H9 (cell line): Measurements from ENCODE around the gene PLD5. TPM values are rescaled to one million over a fixed set of nuclear protein-coding genes. Genes with fewer than 3 reads are reported as not detected.

Experiments used
- DNase-seq: peaks from one replicate; pipeline ENCODE4 v3.0.0-alpha.2; 2017
- H2AFZ ChIP-seq: one replicate; pipeline ENCODE4 v1.6.1; 2013; ENCODE audit warnings: mild to moderate bottlenecking, low read length, control low read depth, moderate library complexity
- H2AK5ac ChIP-seq: 2 replicates; pipeline ENCODE4 v1.6.1; 2013; ENCODE audit warnings: low read length, control low read depth, mixed read lengths; ENCODE audit not compliant: insufficient read length
- H2BK120ac ChIP-seq: one replicate; pipeline ENCODE4 v1.6.1; 2013; ENCODE audit warnings: low read depth, mild to moderate bottlenecking, low read length, control low read depth, inconsistent platforms; ENCODE audit not compliant: poor library complexity, severe bottlenecking
- H2BK12ac ChIP-seq: 2 replicates; pipeline ENCODE4 v1.6.1; 2013; ENCODE audit warnings: low read length, control low read depth, mixed read lengths, low read depth; ENCODE audit not compliant: insufficient read length
- H2BK15ac ChIP-seq: 2 replicates; pipeline ENCODE4 v1.6.1; 2013; ENCODE audit warnings: low read depth, low read length, control low read depth
- H2BK20ac ChIP-seq: one replicate; pipeline ENCODE4 v1.6.1; 2013; ENCODE audit warnings: low read depth, mild to moderate bottlenecking, low read length, control low read depth, inconsistent platforms; ENCODE audit not compliant: poor library complexity, severe bottlenecking
- H2BK5ac ChIP-seq: 2 replicates; pipeline ENCODE4 v1.6.1; 2013; ENCODE audit warnings: low read length, control low read depth, mixed read lengths; ENCODE audit not compliant: insufficient read length
- H3K14ac ChIP-seq: 2 replicates; pipeline ENCODE4 v1.6.1; 2013; ENCODE audit warnings: low read length, control low read depth; ENCODE audit not compliant: insufficient read depth
- H3K18ac ChIP-seq: 2 replicates; pipeline ENCODE4 v1.6.1; 2013; ENCODE audit warnings: low read depth, mild to moderate bottlenecking, mixed read lengths, low read length, control low read depth; ENCODE audit not compliant: insufficient read length
- H3K23ac ChIP-seq: 2 replicates; pipeline ENCODE4 v1.6.1; 2013; ENCODE audit warnings: low read length, control low read depth, mixed read lengths, low read depth; ENCODE audit not compliant: insufficient read length
- H3K23me2 ChIP-seq: 2 replicates; pipeline ENCODE4 v1.6.1; 2013; ENCODE audit warnings: low read depth, mild to moderate bottlenecking, mixed read lengths, low read length, control low read depth; ENCODE audit not compliant: insufficient read length, poor library complexity, severe bottlenecking
- H3K27ac ChIP-seq: 2 replicates; pipeline ENCODE4 v1.5.1; 2013; ENCODE audit warnings: low read length, control low read depth, mixed read lengths, low read depth; ENCODE audit not compliant: insufficient read length
- H3K27me3 ChIP-seq: 2 replicates; pipeline ENCODE4 v1.6.1; 2013; ENCODE audit warnings: low read length, control low read depth, inconsistent platforms; ENCODE audit not compliant: insufficient read depth
- H3K4ac ChIP-seq: 2 replicates; pipeline ENCODE4 v1.6.1; 2013; ENCODE audit warnings: low read depth, mild to moderate bottlenecking, control low read depth, inconsistent platforms, low read length, moderate library complexity
- H3K4me1 ChIP-seq: 2 replicates; pipeline ENCODE4 v1.6.1; 2013; ENCODE audit warnings: low read length, control low read depth, inconsistent platforms; ENCODE audit not compliant: insufficient read depth
- H3K4me2 ChIP-seq: 2 replicates; pipeline ENCODE4 v1.6.1; 2013; ENCODE audit warnings: low read length, control low read depth, mixed read lengths; ENCODE audit not compliant: insufficient read length, insufficient read depth
- H3K56ac ChIP-seq: 2 replicates; pipeline ENCODE4 v1.6.1; 2013; ENCODE audit warnings: low read depth, mild to moderate bottlenecking, mixed read lengths, low read length, control low read depth; ENCODE audit not compliant: insufficient read length
- H3K79me1 ChIP-seq: 2 replicates; pipeline ENCODE4 v1.6.1; 2013; ENCODE audit warnings: low read depth, mild to moderate bottlenecking, moderate library complexity, low read length, control low read depth, inconsistent platforms; ENCODE audit not compliant: insufficient read depth, poor library complexity, severe bottlenecking
- H3K79me2 ChIP-seq: 2 replicates; pipeline ENCODE4 v1.6.1; 2013; ENCODE audit warnings: low read length, control low read depth, inconsistent platforms; ENCODE audit not compliant: insufficient read depth
- H3K9ac ChIP-seq: 2 replicates; pipeline ENCODE4 v1.6.1; 2013; ENCODE audit warnings: low read length, control low read depth, mixed read lengths; ENCODE audit not compliant: insufficient read length; ENCODE audit errors: extremely low read depth
- H3K9me3 ChIP-seq: one replicate; pipeline ENCODE4 v1.6.1; 2013; ENCODE audit warnings: low read depth, low read length, inconsistent platforms; ENCODE audit not compliant: control insufficient read depth
- H3T11ph ChIP-seq: one replicate; pipeline ENCODE4 v1.6.1; 2013; ENCODE audit warnings: mild to moderate bottlenecking, low read length, control low read depth, inconsistent platforms
- H4K20me1 ChIP-seq: one replicate; pipeline ENCODE4 v1.6.1; 2013; ENCODE audit not compliant: control insufficient read depth, insufficient read length, insufficient read depth
- H4K5ac ChIP-seq: 2 replicates; pipeline ENCODE4 v1.6.1; 2013; ENCODE audit warnings: low read depth, mild to moderate bottlenecking, mixed read lengths, low read length, control low read depth; ENCODE audit not compliant: insufficient read length
- H4K8ac ChIP-seq: replicated peaks from 2 replicates; pipeline ENCODE4 v1.6.1; 2013; ENCODE audit warnings: low read length, control low read depth, mixed read lengths, low read depth; ENCODE audit not compliant: insufficient read length
- H4K91ac ChIP-seq: 2 replicates; pipeline ENCODE4 v1.6.1; 2013; ENCODE audit warnings: low read depth, mild to moderate bottlenecking, moderate library complexity, mixed read lengths, low read length, control low read depth; ENCODE audit not compliant: insufficient read length
- H3K27ac Mint-ChIP-seq, 3 experiments: 2 replicates in 2 of 3; 3 replicates in 1 of 3; pipeline ENCODE4 v1.8.0; 2020 to 2021; ENCODE audit warnings: mixed read lengths in 3 of 3, mild to moderate bottlenecking in 1 of 3, moderate library complexity in 1 of 3
- H3K27me3 Mint-ChIP-seq: 2 replicates; pipeline ENCODE4 v1.8.0; 2021; ENCODE audit warnings: low read depth, mild to moderate bottlenecking, moderate library complexity, mixed read lengths
- H3K36me3 Mint-ChIP-seq, 3 experiments: 2 replicates in 2 of 3; 3 replicates in 1 of 3; pipeline ENCODE4 v1.8.0; 2020 to 2021; ENCODE audit warnings: low read depth in 3 of 3, mixed read lengths in 3 of 3; ENCODE audit not compliant: insufficient read depth in 1 of 3
- H3K4me1 Mint-ChIP-seq, 2 experiments: 2 replicates each; pipeline ENCODE4 v1.8.0; 2020; ENCODE audit warnings: mixed read lengths in 2 of 2
- H3K4me3 Mint-ChIP-seq, 2 experiments: 2 replicates in 1 of 2; 3 replicates in 1 of 2; pipeline ENCODE4 v1.8.0; 2020 to 2021; ENCODE audit warnings: mild to moderate bottlenecking in 2 of 2, mixed read lengths in 2 of 2, moderate library complexity in 1 of 2
- H3K9me3 Mint-ChIP-seq, 2 experiments: 2 replicates in 1 of 2; 3 replicates in 1 of 2; pipeline ENCODE4 v1.8.0; 2020; ENCODE audit warnings: mild to moderate bottlenecking in 2 of 2, mixed read lengths in 2 of 2, moderate library complexity in 1 of 2
- CTCF ChIP-seq: fragments of 200-600 bp; sonication (generic); conservative IDR thresholded peaks from 3 replicates; pipeline ENCODE4 v1.8.0; 2021; ENCODE audit warnings: antibody characterized with exemption, mild to moderate bottlenecking
- WGBS: extraction: QIAGEN DNeasy Blood & Tissue Kit; methylation state at CpG from one replicate; pipeline ENCODE4 v1.1.7; 2013; ENCODE audit warnings: missing lambda C conversion rate, low lambda C conversion rate, mixed read lengths; ENCODE audit not compliant: insufficient read length; ENCODE audit errors: extremely low coverage; 5-methylcytosine and 5-hydroxymethylcytosine counted together
- total RNA-seq: library from RNA; stranded (reverse); gene quantifications from 2 replicates; pipeline ENCODE4 v1.2.1, GENCODE V29; 2021

The PLD5 gene
- total RNA-seq, 1 experiment from 2014 or later, result 5.2 TPM

GRCh38 chr1:242522304-242522945 is 2.1 kb downstream of the PLD5 start:
- Histone ChIP-seq H3K4ac (no peak overlapping the region), H2AK5ac (no peak overlapping the region), H3K56ac (no peak overlapping the region), H3K9ac (no peak overlapping the region), H3K79me1 (no peaks in the 10 kb centered on the region), H2BK12ac (no peak overlapping the region), H2BK20ac (no peak overlapping the region), H3K18ac (no peak overlapping the region), H3K79me2 (no peaks in the 10 kb centered on the region), H2BK15ac (no peak overlapping the region), H3T11ph (no peak overlapping the region), H4K5ac (no peak overlapping the region), H4K8ac (no peak overlapping the region), H3K23ac (no peak overlapping the region), H2BK120ac (no peak overlapping the region), H4K20me1 (no peaks in the 10 kb centered on the region), H3K27ac (no peak overlapping the region), H3K4me2 (peak overlapping the region; percentile 79), H3K27me3 (peaks cover 11% of the 10 kb centered on the region), H3K23me2 (peaks cover 21% of the 10 kb centered on the region), H4K91ac (no peak overlapping the region), H2AFZ (no peak overlapping the region), H3K9me3 (no peaks in the 10 kb centered on the region), H3K14ac (no peak overlapping the region), H2BK5ac (no peak overlapping the region), H3K4me1 (peaks cover 3% of the 10 kb centered on the region; the same call in 1 of the 2 replicates)
- Mint-ChIP-seq H3K36me3 (no peaks in the 10 kb centered on the region; a peak in 2 of 7 replicates), H3K27ac (no peak overlapping the region), H3K4me3 (peak overlapping the region; percentile 82 to 93), H3K4me1 (peaks cover 20 to 31% of the 10 kb centered on the region in 2 experiments), H3K27me3 (peaks cover 45% of the 10 kb centered on the region), H3K9me3 (no peaks in the 10 kb centered on the region)
- TF ChIP-seq CTCF, result no peak
- DNase-seq, result no peak
- no CpG with 5 or more reads among the region's 6 CpGs for WGBS
